GM10248 (cell line): ENCODE measurements around the gene CGN.
A peak's percentile ranks its signal among the peaks of the same experiment; 100 is the strongest.

Experiments
- CTCF ChIA-PET: fragments of 300-600 bp; sonication (Branson Sonifier 250); formaldehyde crosslinking; extraction: SDS; loops from one replicate; lab custom pipeline; 2021; ENCODE audit warnings: antibody characterized with exemption; lab: Yijun Ruan, JAX
- POLR2A ChIA-PET: fragments of 350-650 bp; sonication (Branson Sonifier 250); formaldehyde crosslinking; extraction: SDS; loops from one replicate; lab custom pipeline; 2020; ENCODE audit warnings: antibody characterized with exemption; lab: Yijun Ruan, JAX
- DNase-seq: peaks from one replicate; pipeline ENCODE4 v3.0.0; 2012; ENCODE audit errors: extremely low spot score
- TF ChIP-seq, protein P1 (sequence below): IDR thresholded peaks from 2 replicates; pipeline ENCODE4 v1.5.1; 2012; ENCODE audit warnings: mild to moderate bottlenecking, low read depth; ENCODE audit errors: extremely low read depth, missing control alignments, control extremely low read depth

CGN gene

DNA sequence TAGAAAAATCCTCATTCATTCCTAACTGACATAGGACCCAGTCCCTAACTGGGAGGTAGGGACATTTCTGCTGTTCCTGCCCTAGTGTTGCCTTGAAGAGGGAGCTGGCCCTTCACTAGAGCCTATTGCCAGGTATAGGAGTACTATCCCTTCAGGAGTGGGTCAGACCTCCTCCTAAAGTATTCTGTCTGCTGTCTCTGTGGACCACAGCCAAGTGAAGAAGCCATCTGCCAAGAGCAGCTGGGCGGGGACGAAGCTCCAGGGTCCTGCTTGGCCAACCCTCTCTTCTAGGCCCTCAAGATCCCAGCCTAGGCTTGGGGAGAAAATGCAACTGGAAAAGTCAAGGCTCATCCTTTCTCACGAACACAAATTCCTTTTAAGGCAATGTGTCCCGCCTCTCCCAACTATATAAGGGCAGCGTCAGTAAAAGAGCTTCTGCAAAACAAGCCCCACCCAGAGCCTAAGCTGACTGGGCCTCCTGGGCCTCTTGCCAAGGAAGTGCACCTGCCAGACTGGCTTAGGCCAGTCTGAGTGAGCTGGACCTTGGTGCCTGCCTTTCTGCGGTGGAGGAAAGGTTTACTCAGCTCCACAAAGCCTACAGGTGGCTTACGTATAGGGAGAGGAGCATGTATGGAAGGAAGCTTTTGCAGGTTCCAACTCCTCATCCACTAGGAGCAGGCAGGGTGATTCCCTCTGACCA, 28.3 kb downstream of the CGN start:
- ChIA-PET CTCF (interaction anchor here (0.7 to 1.8 kb wide), 5 partner anchors 12 to 195 kb away, joined by 3 to 5 read pairs (median 3); partner anchors contain the start of gene CGN), POLR2A (interaction anchor here (0.6 kb wide), 1 partner anchor 92 kb away, joined by 7 read pairs; no protein-coding TSS in a partner anchor)
- TF ChIP-seq, protein P1, sequence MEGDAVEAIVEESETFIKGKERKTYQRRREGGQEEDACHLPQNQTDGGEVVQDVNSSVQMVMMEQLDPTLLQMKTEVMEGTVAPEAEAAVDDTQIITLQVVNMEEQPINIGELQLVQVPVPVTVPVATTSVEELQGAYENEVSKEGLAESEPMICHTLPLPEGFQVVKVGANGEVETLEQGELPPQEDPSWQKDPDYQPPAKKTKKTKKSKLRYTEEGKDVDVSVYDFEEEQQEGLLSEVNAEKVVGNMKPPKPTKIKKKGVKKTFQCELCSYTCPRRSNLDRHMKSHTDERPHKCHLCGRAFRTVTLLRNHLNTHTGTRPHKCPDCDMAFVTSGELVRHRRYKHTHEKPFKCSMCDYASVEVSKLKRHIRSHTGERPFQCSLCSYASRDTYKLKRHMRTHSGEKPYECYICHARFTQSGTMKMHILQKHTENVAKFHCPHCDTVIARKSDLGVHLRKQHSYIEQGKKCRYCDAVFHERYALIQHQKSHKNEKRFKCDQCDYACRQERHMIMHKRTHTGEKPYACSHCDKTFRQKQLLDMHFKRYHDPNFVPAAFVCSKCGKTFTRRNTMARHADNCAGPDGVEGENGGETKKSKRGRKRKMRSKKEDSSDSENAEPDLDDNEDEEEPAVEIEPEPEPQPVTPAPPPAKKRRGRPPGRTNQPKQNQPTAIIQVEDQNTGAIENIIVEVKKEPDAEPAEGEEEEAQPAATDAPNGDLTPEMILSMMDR, result no peak
- DNase-seq, result peak; percentile 58

DNA sequence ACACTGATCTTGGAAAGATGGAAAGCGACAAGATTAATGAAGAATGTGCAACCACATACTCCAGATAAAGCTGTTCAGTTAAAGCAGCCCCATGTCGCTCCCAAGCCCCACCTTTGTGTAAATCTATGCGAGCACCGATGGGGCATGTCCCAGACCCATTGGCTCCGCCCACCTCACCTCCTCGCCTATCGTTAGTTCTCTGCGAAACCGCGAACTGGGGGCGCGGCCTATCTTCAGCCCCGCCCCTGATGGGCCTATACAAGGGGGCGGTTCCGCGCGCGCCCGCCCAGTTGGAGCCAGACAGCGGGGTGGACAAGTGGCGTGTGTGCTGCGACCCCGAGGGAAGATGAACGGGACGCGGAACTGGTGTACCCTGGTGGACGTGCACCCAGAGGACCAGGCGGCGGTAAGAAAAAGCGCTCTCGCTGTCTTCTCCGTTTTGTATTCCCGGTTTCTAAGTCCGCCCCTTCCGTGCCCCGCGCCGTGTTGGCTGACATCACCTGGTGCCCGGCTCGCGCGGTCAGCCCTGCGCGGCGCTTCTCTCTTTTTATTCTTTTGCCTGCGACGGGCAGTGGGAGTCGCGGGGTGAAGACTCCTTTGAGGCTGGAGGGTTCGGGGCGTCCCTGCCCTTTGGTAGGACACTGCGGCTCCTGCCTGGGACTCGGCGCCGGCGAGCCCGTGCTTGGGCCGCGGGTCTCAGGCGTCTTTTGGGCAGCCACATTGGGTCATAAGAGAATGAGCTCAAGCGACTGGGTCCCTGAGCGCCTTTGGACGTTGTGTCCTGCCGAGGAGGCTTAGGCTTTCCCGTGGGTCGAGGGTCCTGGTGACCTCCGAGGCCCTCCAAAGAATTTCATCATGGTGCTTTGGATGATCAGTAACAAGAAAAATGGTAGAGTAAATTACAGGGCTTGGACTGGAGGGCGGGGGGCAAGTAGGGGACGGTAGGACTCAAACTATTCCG, 29.1 kb downstream of the CGN start, which contains the start of gene TUFT1:
TSS of gene TUFT1 (plus strand) at position 289 of the 961 bp plus-strand sequence. CDS start at position 347, 58 bp downstream.
- peak; percentile 92 for DNase-seq
- POLR2A ChIA-PET, result interaction anchor here (0.6 kb wide), 1 partner anchor 93 kb away, joined by 7 read pairs; no protein-coding TSS in a partner anchor
- TF ChIP-seq, protein P1, result no peak
- CTCF ChIA-PET, result interaction anchor here (0.7 to 1.8 kb wide), 7 partner anchors 11 to 195 kb away, joined by 3 to 7 read pairs (median 3); partner anchors contain the start of gene CGN

DNA sequence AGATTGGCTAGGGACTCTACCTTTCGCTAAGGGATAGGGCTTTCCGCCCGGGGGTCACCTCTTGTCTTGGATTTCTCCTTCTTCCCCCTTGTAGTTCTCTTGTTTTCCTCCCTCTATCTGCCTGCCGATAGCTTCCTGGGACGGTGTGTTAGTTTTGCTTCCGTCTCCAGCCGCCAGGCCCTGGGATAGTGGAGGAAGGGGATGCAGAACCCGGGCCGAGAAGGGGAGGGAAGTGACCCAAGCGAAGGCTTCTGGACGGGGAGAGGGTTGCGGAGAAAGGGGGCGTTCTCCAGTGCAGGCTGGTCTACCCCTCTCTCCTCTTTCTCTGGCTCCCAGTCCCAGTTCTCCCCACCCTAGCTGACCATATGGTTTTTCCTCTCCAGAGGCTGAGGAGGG, 29.8 kb downstream of the CGN start:
- TF ChIP-seq, protein P1, result no peak
- CTCF ChIA-PET, result interaction anchor here (1.5 kb wide), 3 partner anchors 53 to 194 kb away, joined by 3 to 7 read pairs (median 4); no protein-coding TSS in a partner anchor
- POLR2A ChIA-PET, result no interaction called here
- DNase-seq, result no peak

GRCh38 chr1:151541752-151542151, 30.6 kb downstream of the CGN start:
- TF ChIP-seq, protein P1, result no peak
- ChIA-PET CTCF (interaction anchor here (1.1 to 1.5 kb wide), 4 partner anchors 12 to 193 kb away, joined by 3 to 7 read pairs (median 4); no protein-coding TSS in a partner anchor), POLR2A (no interaction called here)
- DNase-seq, result no peak

DNA sequence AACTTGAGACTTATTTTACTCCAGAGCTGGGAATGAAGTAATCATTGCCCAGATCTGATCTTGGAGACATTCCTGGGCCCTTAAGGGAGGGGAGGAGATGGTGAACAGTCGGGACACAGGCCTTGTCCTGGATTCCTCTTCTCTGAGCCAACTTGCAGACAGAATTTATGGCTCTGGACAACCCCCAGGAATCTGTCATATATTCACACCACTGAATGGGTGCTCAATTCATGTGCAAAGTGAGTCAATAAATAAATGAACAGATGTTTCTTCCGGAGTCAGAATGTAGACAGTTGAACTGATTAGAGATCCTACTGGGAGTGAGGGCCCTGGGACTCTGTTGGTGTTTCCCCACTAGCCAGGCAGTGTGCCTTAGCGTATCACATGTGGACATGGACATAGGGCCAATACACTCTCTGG, 31.5 kb downstream of the CGN start:
- no peak for DNase-seq
- TF ChIP-seq, protein P1, result no peak
- POLR2A ChIA-PET, result no interaction called here
- CTCF ChIA-PET, result interaction anchor here (1.0 kb wide), 1 partner anchor 51 kb away, joined by 4 read pairs; no protein-coding TSS in a partner anchor

GRCh38 chr1:151545542-151545941, 34.4 kb downstream of the CGN start:
- CTCF ChIA-PET, result interaction anchor here (1.4 kb wide), 1 partner anchor 11 kb away, joined by 3 read pairs; no protein-coding TSS in a partner anchor
- TF ChIP-seq, protein P1, result no peak
- POLR2A ChIA-PET, result no interaction called here
- DNase-seq, result no peak
